Islet of Langerhans (tissue), 1 donor: Measurements from ENCODE around the gene FAIM2.

Experiments used
- FAIRE-seq: peaks from one replicate; lab custom pipeline; 2011; peaks lifted over from hg19 to GRCh38; lab: Jason Lieb, UNC

FAIM2 gene

DNA sequence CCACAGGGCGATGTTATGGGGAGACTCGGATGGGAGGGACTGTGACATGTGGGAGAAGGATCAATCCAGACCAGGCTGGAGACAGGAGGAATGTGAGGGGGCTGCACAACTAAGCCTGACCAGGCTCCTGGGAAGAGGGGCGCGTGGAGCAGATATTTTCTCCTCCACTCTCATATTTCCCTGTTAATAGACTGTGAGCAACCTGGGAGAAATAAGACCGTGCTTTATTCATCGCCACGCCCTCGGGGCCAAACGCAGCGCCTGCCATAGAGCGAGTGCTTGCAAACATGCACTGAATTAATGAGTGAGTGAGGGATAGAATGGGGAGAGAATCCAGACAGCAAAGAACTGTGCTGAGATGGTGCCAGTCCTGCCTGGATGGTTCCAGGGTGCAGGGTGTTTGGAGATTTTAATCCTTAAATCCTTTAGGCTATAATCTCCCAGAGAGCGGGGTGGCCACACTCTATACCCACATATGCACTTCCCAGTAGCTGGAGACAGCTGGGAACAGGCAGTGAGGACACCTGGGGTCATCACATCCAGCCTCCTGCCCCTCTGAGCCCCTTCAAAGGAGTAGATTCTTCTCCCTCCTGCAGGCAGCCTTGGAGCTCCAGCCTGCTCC lies 13.6 kb upstream of the FAIM2 start:
- FAIRE-seq = no peak

DNA sequence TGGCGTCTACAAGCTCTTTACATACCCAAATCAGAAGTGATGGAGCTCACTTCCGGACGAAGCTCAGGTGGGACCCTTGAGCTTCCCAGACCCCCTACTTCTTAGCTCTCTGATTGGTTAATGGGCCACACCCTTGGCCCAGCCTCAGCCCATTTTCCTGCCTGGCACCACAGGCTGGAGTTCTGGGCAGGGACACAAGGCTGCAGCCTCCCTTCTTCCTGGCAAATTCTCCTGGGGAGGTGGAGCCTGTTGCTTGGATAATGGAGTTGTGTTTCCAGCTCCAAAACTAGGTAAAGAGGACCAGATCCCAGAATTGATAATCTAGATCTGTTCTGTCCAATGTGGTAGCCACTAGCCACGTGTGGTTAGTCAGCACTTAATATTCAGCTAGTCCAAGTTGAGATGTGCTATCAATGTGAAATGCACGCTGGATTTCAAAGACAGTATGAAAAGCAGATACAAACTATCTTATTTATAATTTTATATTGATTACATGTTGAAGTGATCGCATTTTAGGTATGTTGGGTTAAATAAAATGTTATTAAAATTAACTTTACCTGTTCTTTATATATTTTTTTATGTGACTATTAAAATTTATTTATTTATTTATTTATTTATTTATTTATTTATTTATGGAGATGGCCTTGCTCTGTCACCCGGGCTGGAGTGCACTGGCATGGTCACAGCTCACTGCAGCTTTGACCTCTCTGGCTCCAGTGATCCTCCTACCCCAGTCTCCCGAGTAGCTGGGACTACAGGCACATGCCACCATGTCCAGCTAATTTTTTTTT lies 12.6 kb upstream of the FAIM2 start:
- FAIRE-seq = no peak

DNA sequence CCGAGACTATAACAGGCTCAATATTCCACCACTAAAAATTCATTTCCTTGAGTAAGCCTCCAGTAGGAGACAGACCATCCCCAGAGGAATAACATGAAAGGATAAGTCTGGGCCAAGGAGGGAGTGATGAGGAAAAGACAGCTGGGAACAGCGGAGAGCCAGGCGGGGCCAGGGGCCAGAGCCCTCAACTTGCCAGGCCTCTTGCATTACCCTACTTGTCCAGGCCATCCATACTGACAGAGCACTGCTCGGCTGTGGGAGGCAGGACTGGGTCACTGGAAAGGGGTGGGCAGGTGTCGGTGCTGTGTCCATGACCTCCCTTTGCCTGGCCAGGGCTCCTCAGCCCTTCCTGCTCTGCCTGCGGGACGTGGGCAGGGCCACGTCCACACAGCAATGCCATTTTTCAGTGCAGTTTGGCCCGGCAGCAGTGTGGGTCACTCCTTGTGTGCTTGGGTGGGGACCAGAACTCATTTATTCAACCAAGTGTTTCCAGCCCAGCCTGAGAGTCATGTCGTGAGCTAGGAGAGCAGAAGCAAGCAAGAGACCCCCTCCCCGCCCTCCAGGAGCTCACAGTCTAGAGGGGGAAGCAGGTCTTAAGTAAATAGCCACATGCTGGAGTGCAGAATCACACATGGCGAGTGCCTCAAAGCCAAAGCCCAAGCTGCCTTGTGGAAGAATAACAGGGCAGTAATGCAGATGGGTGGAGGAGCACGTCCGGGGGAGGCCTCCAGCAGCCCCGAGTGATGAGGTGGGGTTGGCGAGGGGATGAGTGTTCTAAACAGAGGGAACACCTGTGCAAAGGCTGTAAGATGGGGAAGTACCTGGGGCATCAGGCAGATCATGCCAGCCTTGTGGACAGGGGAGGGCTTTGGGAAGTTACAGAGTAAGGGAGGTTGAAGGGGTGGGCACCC lies 8.9 kb upstream of the FAIM2 start:
- no peak for FAIRE-seq

DNA sequence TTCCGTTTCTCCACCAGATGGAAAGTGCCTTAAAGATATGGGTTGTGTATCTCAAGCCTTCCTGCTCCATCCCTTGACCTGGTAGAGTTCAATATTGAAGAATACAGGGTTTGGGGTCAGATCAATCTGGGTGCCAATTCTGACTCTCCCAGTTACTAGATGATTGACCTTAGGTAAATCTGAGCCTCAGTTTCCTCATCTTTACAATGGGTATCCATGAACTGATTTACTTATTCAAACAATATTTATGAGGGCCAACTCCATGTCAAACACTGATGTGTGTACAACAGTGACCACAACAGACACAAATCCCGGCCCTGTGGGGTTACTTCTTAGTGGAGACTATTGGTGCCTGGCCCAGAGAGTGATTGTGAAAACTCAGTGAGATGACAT lies 7.5 kb upstream of the FAIM2 start:
- no peak for FAIRE-seq

DNA sequence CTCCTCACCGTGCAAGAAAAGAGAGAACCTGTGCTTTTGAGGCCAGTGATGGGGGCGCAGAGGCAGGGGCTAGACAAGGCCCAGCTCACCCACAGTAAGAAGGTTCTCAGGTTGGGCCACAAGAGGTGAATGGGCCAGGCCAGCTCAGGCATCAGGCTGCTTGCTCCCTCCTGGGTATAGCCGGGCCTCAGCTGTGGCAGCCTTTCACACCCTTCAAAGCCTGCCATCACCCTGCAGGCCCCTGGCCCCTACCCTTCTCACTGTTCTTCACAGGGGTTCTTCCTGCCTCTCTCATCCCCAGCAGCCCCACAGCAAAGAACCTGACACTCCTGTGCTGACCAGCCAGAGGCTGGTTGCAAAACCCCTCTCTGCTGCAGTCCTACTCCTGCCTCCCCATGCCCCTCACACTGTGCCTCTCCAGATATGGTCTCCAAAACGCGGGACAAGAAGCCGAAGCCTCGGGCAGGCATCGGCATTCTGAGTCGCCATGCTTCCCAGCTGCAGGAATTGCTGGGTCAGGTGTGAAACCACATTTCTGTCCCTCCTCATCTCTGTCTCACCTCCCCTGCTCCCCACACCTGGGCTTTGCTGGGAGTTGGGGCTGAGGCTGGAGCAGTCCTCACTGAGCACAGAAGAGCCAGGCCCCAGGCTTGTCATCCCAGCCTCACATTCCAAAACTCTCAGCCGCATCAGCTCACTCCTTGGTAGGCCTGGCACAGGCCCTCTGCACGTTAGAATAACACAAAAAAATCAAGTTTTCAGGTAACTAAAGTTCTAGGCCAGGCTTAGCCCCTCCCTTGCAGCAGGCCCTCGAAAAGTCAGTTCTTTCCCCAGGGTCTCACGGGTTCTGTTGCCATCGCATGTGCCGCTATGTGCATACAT lies 6.9 kb upstream of the FAIM2 start:
- no peak for FAIRE-seq

DNA sequence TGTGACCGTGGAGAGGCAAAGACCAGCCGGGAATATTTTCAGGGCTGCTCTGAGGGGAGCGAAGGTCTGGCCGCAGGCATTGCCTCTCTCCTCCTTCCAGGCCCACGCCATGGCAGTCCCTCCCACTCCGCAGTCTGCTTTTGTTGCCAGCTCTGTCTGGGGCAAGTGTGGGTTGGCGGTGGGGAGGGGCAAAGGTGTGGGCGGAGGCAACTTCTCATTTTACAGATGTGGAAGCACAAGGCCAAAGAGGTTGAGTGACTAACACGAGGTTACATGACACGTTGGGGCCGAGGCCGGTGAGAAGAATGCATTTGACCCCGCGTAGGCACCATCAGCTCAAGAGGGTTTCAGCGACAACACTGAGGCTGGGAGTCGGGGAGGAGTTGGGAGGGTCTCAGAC lies 6.1 kb upstream of the FAIM2 start:
- no peak for FAIRE-seq

DNA sequence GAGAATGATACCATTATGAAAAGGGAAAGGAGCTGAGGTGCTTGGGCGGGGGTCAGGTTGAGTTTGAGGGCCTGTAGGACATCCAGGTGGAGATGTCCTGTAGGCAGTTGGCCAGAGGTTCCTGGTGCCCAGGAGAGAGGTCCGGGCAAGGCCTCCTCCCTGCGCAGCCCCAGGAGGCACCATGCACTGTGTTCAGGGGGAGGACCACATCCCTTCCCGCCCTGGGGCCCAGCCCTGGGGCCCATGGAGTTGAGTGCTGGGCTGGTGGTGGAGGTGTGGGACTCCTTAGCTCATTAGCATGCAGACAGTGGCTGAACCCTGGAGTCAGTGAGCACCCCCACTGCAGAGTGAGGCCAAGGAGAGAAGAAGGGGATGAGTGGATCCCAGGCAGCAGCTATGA lies 5.7 kb upstream of the FAIM2 start:
- no peak for FAIRE-seq

DNA sequence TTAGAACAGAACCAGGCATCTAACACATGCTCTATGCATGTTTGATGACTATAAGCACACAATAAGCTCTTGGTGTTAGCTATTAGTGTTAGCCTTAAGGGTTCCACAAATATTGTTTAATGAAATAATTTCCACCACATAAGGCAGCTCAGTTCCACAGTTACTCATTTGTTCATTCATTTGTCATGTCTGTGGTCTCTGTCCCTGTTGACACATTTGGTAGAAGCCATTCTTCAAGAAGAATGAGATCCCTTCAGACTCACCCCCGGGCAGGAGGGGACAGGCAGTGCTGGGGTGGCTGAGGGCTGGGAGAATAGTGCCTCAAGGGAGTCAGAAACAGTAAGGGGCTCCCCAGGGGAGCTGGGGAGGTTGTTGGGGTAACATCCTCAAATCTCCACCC lies 3.7 kb upstream of the FAIM2 start:
- FAIRE-seq = peak; percentile 75

DNA sequence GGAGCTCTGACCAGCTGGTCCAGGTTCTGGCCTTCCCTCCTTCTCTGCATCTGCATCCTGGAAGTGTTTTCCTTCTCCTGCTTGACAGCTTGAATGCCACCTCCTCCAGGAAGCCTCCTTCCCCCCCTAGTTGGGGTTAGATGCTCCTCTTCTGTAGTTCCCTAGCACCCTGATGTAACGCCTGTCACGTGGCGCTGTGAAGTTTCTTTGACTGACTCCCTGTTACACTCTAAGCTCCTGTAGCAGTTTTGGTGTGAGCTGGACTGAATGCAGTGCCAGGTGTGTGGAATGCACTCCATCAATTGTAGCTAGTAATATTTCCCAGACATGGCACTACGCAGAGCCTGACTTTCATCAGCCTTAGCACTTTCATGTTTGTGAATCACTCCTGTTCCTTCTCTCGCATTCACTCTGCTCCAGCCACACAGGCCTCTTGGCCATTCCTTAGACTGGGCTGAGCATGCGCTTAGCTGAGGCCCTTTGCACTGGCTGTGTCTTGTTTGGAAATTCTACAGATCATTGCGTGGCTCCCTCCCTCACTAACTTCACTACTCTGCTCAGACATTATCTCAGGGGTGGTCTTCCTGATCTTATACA lies 2.1 kb upstream of the FAIM2 start:
- FAIRE-seq = no peak

DNA sequence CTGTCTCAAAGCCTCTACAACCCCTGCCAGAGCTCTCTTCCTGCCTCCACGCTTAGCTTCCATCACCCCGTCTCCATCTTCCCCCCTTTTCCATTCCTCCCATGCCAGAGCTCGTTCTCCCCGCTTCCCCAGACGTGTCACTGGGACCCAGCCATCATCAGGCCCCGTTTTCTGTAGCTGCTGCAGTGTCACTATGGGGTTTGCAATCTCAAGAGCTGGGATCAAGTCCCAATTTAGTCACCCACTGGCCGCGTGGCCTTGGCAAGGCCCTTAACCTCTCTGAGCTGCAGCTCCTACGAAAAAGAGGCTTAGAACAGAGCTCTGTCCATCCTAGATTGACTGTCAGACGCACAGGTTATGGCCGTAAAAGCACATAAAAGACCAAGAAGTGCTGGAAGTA lies 901 bp upstream of the FAIM2 start:
- FAIRE-seq = no peak

DNA sequence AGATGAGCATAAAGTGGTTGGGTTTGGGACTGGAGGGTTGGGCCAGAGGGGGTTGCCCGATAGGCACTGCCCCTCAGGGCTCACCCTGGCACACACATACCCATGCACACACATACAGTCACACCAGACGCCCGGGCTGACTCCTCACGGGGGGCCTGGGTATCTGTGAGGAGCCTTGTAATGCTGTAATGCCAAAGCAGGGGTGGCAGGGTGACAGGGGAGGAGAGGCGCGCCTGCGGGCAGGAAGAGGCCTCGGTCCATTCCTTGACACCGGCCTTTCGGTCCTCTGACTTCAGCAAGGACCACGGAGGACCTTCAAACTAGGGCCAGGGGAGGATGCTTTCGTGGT lies 375 bp downstream of the FAIM2 start:
- no peak for FAIRE-seq

DNA sequence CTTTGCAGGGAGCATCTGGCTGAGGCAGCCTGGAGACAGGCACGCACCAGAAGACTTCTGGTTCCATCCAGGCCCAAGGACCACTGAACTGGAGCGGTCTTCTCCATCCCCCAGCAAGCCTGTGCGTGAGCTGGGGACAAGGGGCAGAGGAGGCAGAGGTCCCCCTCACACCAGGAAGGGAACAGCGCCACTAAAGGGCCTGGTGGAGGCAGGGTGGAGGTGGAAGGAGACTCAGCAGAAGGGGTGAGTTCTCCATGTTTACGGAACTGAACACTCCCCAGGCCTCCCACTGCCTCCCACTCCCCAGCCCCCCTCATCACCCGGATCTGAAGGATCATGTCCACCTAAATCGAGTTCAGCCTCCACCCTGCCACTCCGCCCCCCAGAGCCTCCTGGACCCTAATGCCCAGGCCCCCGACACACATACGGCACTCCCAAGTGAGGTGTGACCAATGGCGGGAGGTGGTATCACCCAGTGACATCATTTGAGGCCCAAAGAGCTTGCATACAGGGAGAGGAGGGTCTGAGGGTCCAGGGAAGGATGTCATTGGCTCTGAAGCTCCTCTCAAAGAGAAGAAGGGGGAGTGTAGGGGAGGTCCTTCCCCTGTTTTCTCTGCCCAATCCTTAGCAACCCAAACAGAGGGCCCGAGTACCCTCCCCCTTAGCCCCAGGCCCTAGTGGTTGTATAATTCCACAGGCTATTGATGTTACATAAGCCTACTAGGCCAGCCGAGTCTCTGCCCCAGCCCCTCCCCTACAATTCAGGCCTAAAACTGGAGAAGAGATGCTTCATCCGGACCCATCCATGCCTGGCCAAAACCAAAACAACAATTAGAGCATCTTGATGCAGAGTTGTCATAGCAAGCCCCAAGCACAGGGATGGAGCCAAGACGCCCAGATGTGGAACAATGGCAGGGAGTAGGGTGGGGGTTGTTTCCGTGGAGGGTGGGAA lies 1.0 kb downstream of the FAIM2 start:
- FAIRE-seq = no peak

DNA sequence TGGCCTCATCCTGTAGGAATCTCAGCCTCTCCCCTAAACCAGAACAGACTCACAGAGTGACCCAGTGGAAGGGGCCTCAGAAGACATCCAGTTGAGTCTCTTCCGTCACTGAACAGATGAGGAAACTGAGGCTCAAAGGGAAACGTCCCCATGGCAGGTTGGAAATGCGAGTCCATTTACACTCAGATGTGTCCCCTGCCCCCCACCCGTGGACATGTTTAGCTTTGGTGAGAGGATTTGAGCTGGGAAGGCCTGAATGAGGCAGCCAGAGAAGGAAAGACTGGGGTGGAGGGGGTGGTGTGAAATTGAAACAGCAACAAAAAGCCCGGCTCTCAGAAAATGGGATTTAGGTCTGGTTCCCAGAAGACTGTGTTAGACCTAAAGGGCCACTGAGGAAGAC lies 1.7 kb downstream of the FAIM2 start:
- FAIRE-seq = no peak

DNA sequence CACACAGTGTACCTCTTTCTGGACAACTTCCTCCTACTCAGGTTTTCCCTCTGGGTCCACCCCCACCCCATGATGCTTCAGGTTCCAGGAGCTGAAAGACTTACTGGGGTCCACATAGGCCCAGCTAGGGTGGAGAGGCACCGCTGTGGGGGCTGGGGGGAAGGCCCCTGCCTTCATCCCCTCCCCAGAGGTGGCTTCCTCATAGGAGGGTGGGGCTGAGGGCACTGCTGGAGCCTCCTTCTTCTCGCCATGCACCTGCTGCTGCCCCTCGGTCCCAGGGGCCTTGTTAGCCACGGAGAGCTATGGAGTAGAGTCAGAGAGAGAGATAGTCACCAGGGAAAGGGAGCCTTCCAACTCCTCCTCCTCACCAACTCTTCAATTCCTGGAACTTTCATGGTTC lies 2.7 kb downstream of the FAIM2 start:
- no peak for FAIRE-seq

DNA sequence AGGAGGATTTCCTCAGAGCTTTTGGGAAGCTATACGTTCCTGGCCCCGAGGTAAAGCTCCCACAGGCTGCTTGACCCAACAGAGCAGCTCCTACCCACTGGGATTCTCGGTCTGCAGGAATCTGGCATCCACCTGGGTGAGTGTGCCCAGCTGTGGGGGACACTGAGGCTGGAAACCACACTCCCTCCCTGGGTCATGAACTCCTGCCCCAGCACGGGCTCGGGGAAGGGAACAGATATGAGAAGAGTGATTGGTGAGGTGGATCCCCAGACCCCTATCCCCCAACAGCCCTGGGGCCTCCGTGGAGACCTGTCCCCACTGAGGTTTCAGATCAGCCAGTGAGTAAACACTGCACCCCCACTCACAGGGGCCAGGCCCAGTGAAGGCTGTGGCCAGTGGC lies 3.3 kb downstream of the FAIM2 start:
- no peak for FAIRE-seq

DNA sequence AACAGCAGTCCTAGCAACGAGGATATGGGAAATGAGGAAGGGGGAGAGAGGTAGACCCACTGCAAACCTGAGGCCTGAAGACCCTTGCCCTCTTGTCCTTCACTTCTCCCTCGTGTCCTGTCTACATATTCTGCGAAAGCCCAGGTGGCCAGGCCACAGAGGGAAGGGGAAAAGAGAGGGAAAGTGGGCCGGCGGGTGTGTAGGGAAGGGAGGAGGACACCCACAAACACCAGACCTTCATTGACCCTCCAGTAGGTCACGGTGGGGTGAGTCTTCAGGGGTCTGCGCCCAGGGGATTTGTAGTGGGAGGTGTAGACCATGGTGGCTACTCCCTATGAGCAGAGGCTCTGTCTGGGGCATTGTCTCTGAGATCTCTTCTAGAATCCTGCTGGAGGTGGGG lies 3.8 kb downstream of the FAIM2 start:
- FAIRE-seq = no peak

DNA sequence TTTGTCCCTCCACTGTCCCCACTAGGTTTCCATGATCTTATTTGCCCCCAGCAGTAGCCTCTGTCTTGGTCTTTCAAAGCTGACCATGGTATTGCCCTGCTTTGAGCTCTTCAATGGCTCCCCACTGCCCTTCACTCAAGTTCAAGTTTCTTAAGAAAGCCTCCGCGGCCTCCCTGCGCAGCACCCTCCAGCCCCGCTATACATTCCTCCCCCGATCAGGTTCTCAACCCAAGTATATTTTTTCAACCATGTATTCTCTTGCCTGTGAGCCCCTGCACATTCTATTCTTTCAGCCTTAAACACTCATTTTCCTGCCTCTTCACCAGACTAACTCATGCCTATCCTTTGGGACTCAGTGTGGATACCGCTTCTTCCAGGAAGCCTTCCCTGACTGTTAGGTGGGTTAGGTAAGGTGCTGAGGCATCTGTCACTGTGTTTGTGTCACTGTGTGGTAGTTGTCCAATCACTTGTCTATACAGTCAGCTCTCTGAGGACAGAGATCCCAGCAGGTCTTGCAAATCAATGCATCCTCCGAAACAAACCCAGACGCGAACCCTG lies 4.3 kb downstream of the FAIM2 start:
- no peak for FAIRE-seq

DNA sequence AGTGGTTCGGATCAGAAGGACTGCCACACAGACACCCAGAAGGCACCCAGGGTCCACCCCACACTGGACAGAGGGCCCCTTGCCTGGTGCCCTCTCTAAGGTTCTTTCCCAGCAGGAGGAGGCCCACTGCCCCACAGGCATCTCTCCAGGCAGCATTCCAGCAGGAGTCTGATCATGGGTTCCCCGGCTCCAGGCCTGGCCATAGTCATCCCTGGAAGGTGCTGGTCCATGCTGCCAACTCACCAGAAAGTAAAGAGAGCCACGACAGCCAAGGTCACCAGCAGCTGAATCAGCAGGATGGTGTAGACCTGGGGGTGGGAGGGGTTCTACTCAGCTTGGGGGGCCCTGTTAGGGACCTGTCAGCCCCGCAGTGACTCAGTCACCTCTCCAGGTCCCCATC lies 6.4 kb downstream of the FAIM2 start:
- no peak for FAIRE-seq

DNA sequence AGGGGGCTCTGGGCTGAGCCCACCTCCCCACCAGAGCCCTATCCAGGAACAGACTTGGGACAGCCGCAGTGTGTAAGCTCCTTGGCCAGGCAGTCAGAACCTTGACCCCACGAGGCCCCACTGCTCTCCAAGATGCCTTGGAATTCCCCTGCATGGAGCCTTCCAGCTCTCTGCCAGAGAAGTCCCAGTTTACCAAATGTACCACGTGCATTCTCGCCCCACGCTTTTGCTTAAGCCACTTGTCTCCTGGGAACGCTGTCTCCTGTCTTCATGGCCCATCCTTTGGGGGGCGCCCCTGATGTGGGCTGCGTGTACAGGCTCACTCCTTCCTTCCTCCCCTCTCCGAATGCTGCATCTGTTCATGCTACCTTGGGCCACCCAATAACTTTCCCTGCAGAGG lies 7.9 kb downstream of the FAIM2 start:
- FAIRE-seq = no peak

DNA sequence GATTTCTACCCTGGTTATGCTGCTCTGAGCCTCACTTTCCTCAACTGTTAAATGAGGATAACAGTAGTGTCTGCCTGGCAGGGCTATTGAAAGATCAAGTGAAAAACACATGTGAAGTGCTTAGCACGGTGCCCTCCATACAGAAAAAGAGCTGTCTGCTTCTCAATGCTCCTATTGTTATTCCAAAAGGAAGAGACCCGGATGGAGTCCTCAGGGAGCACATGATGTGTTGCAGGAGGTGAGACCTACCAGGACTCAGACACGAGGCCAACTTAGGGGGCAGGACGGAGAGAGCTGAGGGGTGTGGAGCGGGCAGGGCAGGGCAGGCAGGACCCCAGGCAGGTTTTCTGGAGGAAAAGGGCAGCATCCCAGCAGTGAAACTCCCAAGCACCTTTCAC lies 8.9 kb downstream of the FAIM2 start:
- FAIRE-seq = no peak
